Measurements from ENCODE around the gene RALGDS.

DNA sequence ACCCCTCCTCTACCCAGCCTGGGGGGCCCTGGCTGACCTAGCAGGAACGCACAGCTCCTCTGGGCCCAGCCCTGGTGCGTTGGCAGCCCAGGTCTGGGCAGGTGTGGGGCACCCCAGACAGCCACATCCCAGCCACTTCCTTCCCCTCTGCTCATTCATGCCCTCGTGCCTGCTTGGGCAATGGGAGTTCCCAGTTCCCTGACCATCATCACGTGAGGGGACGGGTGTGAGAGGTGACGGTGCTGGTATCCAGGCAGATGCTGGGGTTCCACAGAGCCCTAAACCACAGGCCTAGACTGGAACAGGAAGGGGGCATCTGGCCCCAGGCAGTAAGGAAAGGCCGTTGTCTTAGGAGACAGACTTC, 8.4 kb downstream of the RALGDS start:
- TF ChIP-seq YY1 (IDR thresholded peaks at IDR 0.05; ENCODE audit: low read depth) (no peak), FOXM1 (IDR thresholded peaks at IDR 0.05; ENCODE audit: borderline replicate concordance, low read depth) (no peak), REST (IDR thresholded peaks at IDR 0.05; ENCODE audit: low read depth) (no peak), CEBPB (IDR thresholded peaks at IDR 0.05) (no peak), EP300 (IDR thresholded peaks at IDR 0.05; ENCODE audit: borderline replicate concordance) (no peak), MAX (IDR thresholded peaks at IDR 0.05) (no peak), TAF1 (IDR thresholded peaks at IDR 0.05; ENCODE audit: low read depth) (no peak), TCF12 (IDR thresholded peaks at IDR 0.05; ENCODE audit: low read depth) (no peak)
